Measurements from ENCODE around the gene TLR8. TPM values are rescaled to one million over a fixed set of nuclear protein-coding genes. Genes with fewer than 3 reads are reported as not detected.

Gene TLR8
- total and polyA plus RNA-seq, 2 of the 4 experiments (the other 2 are of a cell fraction): not detected

DNA sequence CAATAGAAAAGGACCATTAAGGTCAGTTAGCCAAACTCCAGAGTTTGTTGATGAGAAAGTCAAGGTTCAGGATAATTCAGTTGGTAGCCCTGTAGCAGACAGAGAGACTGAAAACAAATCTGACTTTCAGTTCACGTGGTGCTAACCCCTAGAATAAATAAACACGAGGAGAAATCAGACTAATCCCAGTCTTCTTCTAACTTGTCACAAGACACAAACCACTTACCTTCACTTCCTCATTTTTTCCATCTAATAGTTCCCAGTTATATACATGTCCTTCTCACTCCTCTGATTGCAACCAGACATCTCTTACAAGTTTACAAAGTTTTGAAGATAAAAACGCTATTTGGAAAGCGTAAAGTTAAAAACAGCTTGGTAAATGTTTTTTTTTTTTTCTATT is 31.8 kb upstream of the TLR8 start:
- no peak overlapping the region for H3K14ac ChIP-seq (replicated peaks; ENCODE audit: low read depth, low read length)
- dilution Hi-C loops (cut with HindIII; ENCODE audit: low sequenced_read_pairs, unreplicated experiment): no loop called here
- no peaks in the 10 kb centered on the region for H3K79me1 ChIP-seq (ENCODE audit: low read depth in 1 of 2, low read length in 2 of 2)
- H3K9ac ChIP-seq (ENCODE audit: low read depth, low read length): no peak overlapping the region
- BruUV-seq (replicated peaks): no TSS peak
- in situ Hi-C loops (cut with MboI; ENCODE audit: low sequenced_read_pairs): no loop called here
- no peaks in the 10 kb centered on the region for H3K9me1 ChIP-seq (ENCODE audit: insufficient read depth, low read length)
- no peak overlapping the region for H2BK15ac ChIP-seq (ENCODE audit: low read depth, low read length)
- H3K27me3 ChIP-seq (ENCODE audit: control insufficient read depth, insufficient read depth, low read length): 0 out of 2 replicates have a peak, but pooled peaks cover 2% of the 10 kb centered on the region
- H3K4me3 ChIP-seq (ENCODE audit: insufficient read depth, low read depth, low read length): no peak overlapping the region
- no peaks in the 10 kb centered on the region for H4K20me1 ChIP-seq (ENCODE audit: insufficient read depth, low read length)
- no peak overlapping the region for H4K8ac ChIP-seq (ENCODE audit: low read depth in 2 of 2, low read length in 2 of 2)
- POLR2A ChIA-PET (ENCODE audit: unreplicated experiment): no interaction called here
- H2AFZ ChIP-seq (replicated peaks; ENCODE audit: low read length, poor library complexity): no peak overlapping the region
- H3K27ac ChIP-seq (ENCODE audit: insufficient read depth, low read length): no peak overlapping the region
- no peak overlapping the region for H2AK5ac ChIP-seq (ENCODE audit: low read depth, low read length)
- H3K56ac ChIP-seq (ENCODE audit: extremely low read depth, insufficient read depth, low read length): no peak overlapping the region
- ATAC-seq (ENCODE audit: low read depth): no peak
- H3K4me2 ChIP-seq (ENCODE audit: low read depth, low read length): no peak overlapping the region
- no peak overlapping the region for H4K91ac ChIP-seq (ENCODE audit: insufficient read depth, low read depth, low read length)
- H3K18ac ChIP-seq (ENCODE audit: low read depth, low read length): no peak overlapping the region
- no peaks in the 10 kb centered on the region for H3K9me3 ChIP-seq (ENCODE audit: control insufficient read depth, insufficient read depth, low read length)
- H3K4ac ChIP-seq (ENCODE audit: low read depth, low read length): no peak overlapping the region
- intact Hi-C loops (cut with micrococcal nuclease): no loop called here
- no peak overlapping the region for H2BK20ac ChIP-seq (ENCODE audit: low read depth, low read length)
- no peak for DNase-seq
- WGBS, 2 experiments (ENCODE audit: extremely low coverage in 2 of 2, insufficient read length in 1 of 2): no CpG with 5 or more reads among the region's 4 CpGs
- H3K36me3 ChIP-seq (ENCODE audit: control insufficient read depth, insufficient read depth, low read length): no peaks in the 10 kb centered on the region
- no peak overlapping the region for H2BK120ac ChIP-seq (ENCODE audit: low read depth, low read length)
- TF ChIP-seq RCOR1 (IDR thresholded peaks at IDR 0.05; ENCODE audit: insufficient replicate concordance, low read length) (no peak), MAFK (IDR thresholded peaks at IDR 0.05; ENCODE audit: low read depth, low read length) (no peak), POLR2A (IDR thresholded peaks at IDR 0.05; ENCODE audit: low read depth, low read length) (no peak), CEBPB (IDR thresholded peaks at IDR 0.05; ENCODE audit: low read depth, low read length) (no peak), CHD1 (IDR thresholded peaks at IDR 0.05; ENCODE audit: low read depth, low read length) (no peak), RFX5 (IDR thresholded peaks at IDR 0.05; ENCODE audit: low read depth, low read length) (no peak), MAZ (IDR thresholded peaks at IDR 0.05; ENCODE audit: borderline replicate concordance, low read depth, low read length) (no peak), BHLHE40 (IDR thresholded peaks at IDR 0.05; ENCODE audit: low read depth, low read length) (no peak), RAD21 (IDR thresholded peaks at IDR 0.05; ENCODE audit: low read length) (no peak), SMC3 (IDR thresholded peaks at IDR 0.05; ENCODE audit: low read depth, low read length) (no peak), MXI1 (IDR thresholded peaks at IDR 0.05; ENCODE audit: borderline replicate concordance, low read depth, low read length) (no peak), FOS (IDR thresholded peaks at IDR 0.05; ENCODE audit: low read depth, low read length) (no peak), NFE2L2 (IDR thresholded peaks at IDR 0.05; ENCODE audit: low read depth, low read length) (no peak)
- TF ChIP-seq, protein P1, sequence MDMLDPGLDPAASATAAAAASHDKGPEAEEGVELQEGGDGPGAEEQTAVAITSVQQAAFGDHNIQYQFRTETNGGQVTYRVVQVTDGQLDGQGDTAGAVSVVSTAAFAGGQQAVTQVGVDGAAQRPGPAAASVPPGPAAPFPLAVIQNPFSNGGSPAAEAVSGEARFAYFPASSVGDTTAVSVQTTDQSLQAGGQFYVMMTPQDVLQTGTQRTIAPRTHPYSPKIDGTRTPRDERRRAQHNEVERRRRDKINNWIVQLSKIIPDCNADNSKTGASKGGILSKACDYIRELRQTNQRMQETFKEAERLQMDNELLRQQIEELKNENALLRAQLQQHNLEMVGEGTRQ (IDR thresholded peaks at IDR 0.05; ENCODE audit: low read depth, low read length): no peak
- TF ChIP-seq, protein P2, sequence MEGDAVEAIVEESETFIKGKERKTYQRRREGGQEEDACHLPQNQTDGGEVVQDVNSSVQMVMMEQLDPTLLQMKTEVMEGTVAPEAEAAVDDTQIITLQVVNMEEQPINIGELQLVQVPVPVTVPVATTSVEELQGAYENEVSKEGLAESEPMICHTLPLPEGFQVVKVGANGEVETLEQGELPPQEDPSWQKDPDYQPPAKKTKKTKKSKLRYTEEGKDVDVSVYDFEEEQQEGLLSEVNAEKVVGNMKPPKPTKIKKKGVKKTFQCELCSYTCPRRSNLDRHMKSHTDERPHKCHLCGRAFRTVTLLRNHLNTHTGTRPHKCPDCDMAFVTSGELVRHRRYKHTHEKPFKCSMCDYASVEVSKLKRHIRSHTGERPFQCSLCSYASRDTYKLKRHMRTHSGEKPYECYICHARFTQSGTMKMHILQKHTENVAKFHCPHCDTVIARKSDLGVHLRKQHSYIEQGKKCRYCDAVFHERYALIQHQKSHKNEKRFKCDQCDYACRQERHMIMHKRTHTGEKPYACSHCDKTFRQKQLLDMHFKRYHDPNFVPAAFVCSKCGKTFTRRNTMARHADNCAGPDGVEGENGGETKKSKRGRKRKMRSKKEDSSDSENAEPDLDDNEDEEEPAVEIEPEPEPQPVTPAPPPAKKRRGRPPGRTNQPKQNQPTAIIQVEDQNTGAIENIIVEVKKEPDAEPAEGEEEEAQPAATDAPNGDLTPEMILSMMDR (conservative IDR thresholded peaks at IDR 0.05; ENCODE audit: low read depth, low read length): no peak
- H4K5ac ChIP-seq (ENCODE audit: low read depth, low read length): no peak overlapping the region
- H3K23ac ChIP-seq (ENCODE audit: low read depth, low read length): no peak overlapping the region
- no peak overlapping the region for H2BK5ac ChIP-seq (ENCODE audit: low read depth, low read length, poor library complexity, severe bottlenecking)
- no peak overlapping the region for H2AK9ac ChIP-seq (replicated peaks; ENCODE audit: low read depth, low read length, poor library complexity)
- CTCF ChIA-PET: no interaction called here
- H3K4me1 ChIP-seq (ENCODE audit: control insufficient read depth, insufficient read depth, low read length): no peaks in the 10 kb centered on the region

Data from IMR-90 (cell line).